ENCODE results near the gene RIBC2. TPM values are rescaled to one million over a fixed set of nuclear protein-coding genes. Genes with fewer than 3 reads are reported as not detected.

RIBC2 gene
- total RNA-seq, 1 experiment from 2014 or later: 2.9 TPM

DNA sequence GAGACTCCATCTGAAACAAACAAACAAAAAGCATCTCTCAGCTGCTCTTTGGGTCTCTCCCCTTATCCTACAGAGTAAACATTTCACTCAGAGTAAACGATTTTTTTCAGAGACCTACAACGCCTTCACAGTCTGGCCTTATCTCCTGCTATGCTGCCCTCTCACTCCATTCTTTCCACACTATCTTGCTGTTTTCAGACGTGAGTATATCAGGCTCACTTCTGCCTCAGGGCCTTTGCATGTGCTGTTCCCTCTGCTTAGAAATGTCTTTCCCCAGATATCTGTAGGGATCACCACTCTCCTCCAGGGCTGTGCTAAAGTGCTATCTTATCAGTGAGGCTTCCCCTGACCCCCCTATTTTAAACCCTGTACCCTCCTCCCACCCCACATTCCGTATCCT, 6.5 kb downstream of the RIBC2 start:
- DNase-seq (ENCODE audit: low read depth, low spot score) (no peak), ATAC-seq (no peak)
- no TSS peak for BruUV-seq (replicated peaks)
- TF ChIP-seq, protein P1, sequence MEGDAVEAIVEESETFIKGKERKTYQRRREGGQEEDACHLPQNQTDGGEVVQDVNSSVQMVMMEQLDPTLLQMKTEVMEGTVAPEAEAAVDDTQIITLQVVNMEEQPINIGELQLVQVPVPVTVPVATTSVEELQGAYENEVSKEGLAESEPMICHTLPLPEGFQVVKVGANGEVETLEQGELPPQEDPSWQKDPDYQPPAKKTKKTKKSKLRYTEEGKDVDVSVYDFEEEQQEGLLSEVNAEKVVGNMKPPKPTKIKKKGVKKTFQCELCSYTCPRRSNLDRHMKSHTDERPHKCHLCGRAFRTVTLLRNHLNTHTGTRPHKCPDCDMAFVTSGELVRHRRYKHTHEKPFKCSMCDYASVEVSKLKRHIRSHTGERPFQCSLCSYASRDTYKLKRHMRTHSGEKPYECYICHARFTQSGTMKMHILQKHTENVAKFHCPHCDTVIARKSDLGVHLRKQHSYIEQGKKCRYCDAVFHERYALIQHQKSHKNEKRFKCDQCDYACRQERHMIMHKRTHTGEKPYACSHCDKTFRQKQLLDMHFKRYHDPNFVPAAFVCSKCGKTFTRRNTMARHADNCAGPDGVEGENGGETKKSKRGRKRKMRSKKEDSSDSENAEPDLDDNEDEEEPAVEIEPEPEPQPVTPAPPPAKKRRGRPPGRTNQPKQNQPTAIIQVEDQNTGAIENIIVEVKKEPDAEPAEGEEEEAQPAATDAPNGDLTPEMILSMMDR (IDR thresholded peaks at IDR 0.05): no peak
- Histone ChIP-seq H3K4me1 (ENCODE audit: control insufficient read depth, insufficient read depth, low read length) (no peaks in the 10 kb centered on the region), H3K4me3 (ENCODE audit: low read depth in 2 of 2, low read length in 2 of 2) (no peak overlapping the region), H3K9me3 (ENCODE audit: control insufficient read depth, insufficient read depth, low read depth, low read length) (no peaks in the 10 kb centered on the region), H3K27me3 (ENCODE audit: control insufficient read depth, insufficient read depth, low read length) (no peaks in the 10 kb centered on the region), H3K36me3 (ENCODE audit: control insufficient read depth, insufficient read depth, low read length) (no peaks in the 10 kb centered on the region), H3K27ac (ENCODE audit: low read length) (no peak overlapping the region)
- intact Hi-C loops (cut with micrococcal nuclease; ENCODE audit: unreplicated experiment) (no loop called here), in situ Hi-C loops (cut with HindIII; ENCODE audit: low pct_unique_long_range_greater_than_20kb, low sequenced_read_pairs) (no loop called here)
- CTCF ChIA-PET: no interaction called here
- POLR2A ChIA-PET: no interaction called here

DNA sequence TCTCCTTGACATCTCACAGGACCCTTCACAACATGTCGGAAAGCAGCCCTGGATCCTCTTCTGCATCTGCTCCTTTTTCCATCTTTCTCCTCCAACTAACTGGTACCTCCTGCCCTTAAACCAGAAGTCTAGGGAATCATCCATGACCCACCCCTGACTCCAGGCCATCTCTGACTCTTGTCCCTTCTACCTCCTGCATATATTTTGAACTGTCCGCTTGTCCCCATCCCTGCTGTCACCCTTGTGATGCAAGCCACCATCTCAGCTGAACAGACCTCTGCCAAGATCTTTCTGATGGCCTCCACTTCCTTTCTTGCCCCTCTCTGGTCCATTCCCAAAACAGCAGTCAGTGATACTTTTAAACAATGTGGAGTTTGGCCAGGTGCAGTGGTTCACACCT, 7.0 kb downstream of the RIBC2 start:
- no peak for TF ChIP-seq SIN3A (IDR thresholded peaks at IDR 0.05; ENCODE audit: borderline replicate concordance, insufficient read depth, low read depth, low read length)
- TF ChIP-seq POLR2AphosphoS5 (IDR thresholded peaks at IDR 0.05; ENCODE audit: low read depth, low read length): no peak
- TF ChIP-seq, protein P1 (IDR thresholded peaks at IDR 0.05): no peak
- no peak for TF ChIP-seq TCF7L2 (IDR thresholded peaks at IDR 0.05; ENCODE audit: low read depth, low read length)
- TF ChIP-seq REST (IDR thresholded peaks at IDR 0.05; ENCODE audit: insufficient read depth in 1 of 2, low read depth in 2 of 2, low read length in 1 of 2): no peak
- intact Hi-C loops (cut with micrococcal nuclease; ENCODE audit: unreplicated experiment) (no loop called here), in situ Hi-C loops (cut with HindIII; ENCODE audit: low pct_unique_long_range_greater_than_20kb, low sequenced_read_pairs) (no loop called here)
- no peaks in the 10 kb centered on the region for H3K36me3 ChIP-seq (ENCODE audit: control insufficient read depth, insufficient read depth, low read length)
- no peaks in the 10 kb centered on the region for H3K27me3 ChIP-seq (ENCODE audit: control insufficient read depth, insufficient read depth, low read length)
- ChIA-PET POLR2A (no interaction called here), CTCF (no interaction called here)
- no peaks in the 10 kb centered on the region for H3K9me3 ChIP-seq (ENCODE audit: control insufficient read depth, insufficient read depth, low read depth, low read length)
- no peaks in the 10 kb centered on the region for H3K4me1 ChIP-seq (ENCODE audit: control insufficient read depth, insufficient read depth, low read length)
- no peak overlapping the region for H3K27ac ChIP-seq (ENCODE audit: low read length)
- H3K4me3 ChIP-seq (ENCODE audit: low read depth in 2 of 2, low read length in 2 of 2): no peak overlapping the region
- no TSS peak for BruUV-seq (replicated peaks)
- no peak for DNase-seq (ENCODE audit: low read depth, low spot score)
- ATAC-seq: no peak

Measured in Panc1 (cell line).